Measurements from ENCODE around the gene SLC5A10. TPM values are rescaled to one million over a fixed set of nuclear protein-coding genes. Genes with fewer than 3 reads are reported as not detected.
"Not testable (repeated sequence)": the region's sequence is repeated elsewhere in the genome, so short reads cannot be mapped to it uniquely, and the experiment has no call there.

The SLC5A10 gene
- polyA plus RNA-seq, 1 donor (not counting 4 experiments of a cell fraction or from before 2014, with no cell fraction given), result not detected

DNA sequence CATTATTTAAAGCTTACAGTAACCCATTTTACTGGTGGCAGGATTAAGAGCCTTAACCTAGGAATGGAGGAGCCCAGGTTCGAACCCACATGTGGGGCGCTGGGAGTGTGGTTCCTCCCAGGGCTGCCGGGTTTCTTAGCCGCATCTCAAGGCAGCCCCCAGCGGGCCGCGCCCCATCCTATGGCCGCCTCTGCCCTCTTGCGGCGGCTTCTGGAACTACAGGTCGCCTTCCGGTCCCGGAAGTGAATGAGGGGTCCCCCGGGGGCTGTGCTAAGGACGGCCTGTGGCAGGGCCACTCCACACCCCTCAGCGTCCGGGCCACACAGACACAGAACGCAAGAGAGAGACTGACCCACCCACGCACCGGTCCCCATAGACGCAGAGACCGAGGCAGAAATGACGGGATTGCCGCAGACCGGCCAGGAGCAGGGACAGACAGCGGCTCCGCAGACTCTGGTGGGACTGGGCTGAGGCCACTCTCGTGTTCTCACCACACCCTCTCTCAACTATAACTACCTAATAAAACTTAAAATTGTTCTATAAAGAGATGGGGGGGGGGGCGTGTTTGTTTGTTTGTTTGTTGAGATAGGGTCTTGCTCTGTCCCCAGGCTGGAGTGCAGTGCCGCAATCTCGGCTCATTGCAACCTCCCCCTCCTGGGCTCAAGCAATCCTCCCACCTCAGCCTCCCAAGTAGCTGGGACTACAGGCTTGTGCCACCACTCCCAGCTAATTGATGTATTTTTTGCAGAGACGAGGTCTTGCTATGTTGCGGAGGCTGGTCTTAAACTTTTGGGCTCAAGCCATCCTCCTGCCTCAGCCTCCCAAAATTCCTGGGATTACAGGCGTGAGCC is 118.6 kb downstream of the SLC5A10 start:
- H3K79me2 ChIP-seq (ENCODE audit: control insufficient read depth, insufficient read depth, low read length); H3K9ac ChIP-seq (ENCODE audit: control insufficient read depth, extremely low read depth, insufficient read depth, low read length); H4K20me1 ChIP-seq (ENCODE audit: control insufficient read depth, extremely low read depth, insufficient read depth, low read length); H3K27ac ChIP-seq (ENCODE audit: control insufficient read depth, insufficient read depth, low read length); H3K27me3 ChIP-seq (ENCODE audit: control insufficient read depth, extremely low read depth, insufficient read depth, low read length); DNase-seq (ENCODE audit: low read depth, low spot score); H3K9me3 ChIP-seq (ENCODE audit: control insufficient read depth, low read depth, low read length); dilution Hi-C loops (cut with MboI; ENCODE audit: extremely low pct_ligation_motif_present, low sequenced_read_pairs); FAIRE-seq; H3K9me1 ChIP-seq (ENCODE audit: control insufficient read depth, extremely low read depth, insufficient read depth, low read length); H3K36me3 ChIP-seq (ENCODE audit: control insufficient read depth in 2 of 2, extremely low read depth in 1 of 2, insufficient read depth in 2 of 2, low read length in 2 of 2); H2AFZ ChIP-seq (ENCODE audit: control insufficient read depth, low read length); H3K4me3 ChIP-seq (ENCODE audit: control insufficient read depth in 2 of 3, extremely low read depth in 1 of 3, insufficient read depth in 2 of 3, low read depth in 1 of 3, low read length in 3 of 3); H3K4me2 ChIP-seq (ENCODE audit: control insufficient read depth, extremely low read depth, insufficient read depth, low read depth, low read length); H3K4me1 ChIP-seq (ENCODE audit: control insufficient read depth, extremely low read depth, insufficient read depth, low read length): not testable (repeated sequence)

Small RNA genes lying within 50 kb of the gene (small RNA-seq; reads per million reads assigned to genes)
- gene AC090286.3 (ENCODE audit: insufficient read length in 3 of 3, low read depth in 3 of 3, low replicate concordance in 1 of 3), result 0 reads per million in 3 experiments
- 0 reads per million in 3 experiments for gene RF00324 (ENCODE audit: insufficient read length in 3 of 3, low read depth in 3 of 3, low replicate concordance in 1 of 3)

Other genes with a start within 250 kb of the SLC5A10 start
- 0.10 to 0.36 TPM (median 0.25 TPM) in 3 replicates for gene FBXW10, start 208.1 kb upstream of the SLC5A10 start, polyA plus RNA-seq
- 35.7 to 76.5 TPM (median 53.0 TPM) in 3 replicates for gene TVP23B, start 171.0 kb upstream of the SLC5A10 start, polyA plus RNA-seq
- gene PRPSAP2, start 94.0 kb upstream of the SLC5A10 start, polyA plus RNA-seq, result 26.3 to 39.1 TPM (median 27.2 TPM) in 3 replicates
- 23.2 to 29.8 TPM (median 23.7 TPM) in 3 replicates for gene FAM83G, start 52.6 kb downstream of the SLC5A10 start, polyA plus RNA-seq
- 0.02 to 0.05 TPM (median 0.03 TPM) in 3 replicates for gene GRAP, start 94.8 kb downstream of the SLC5A10 start, polyA plus RNA-seq
- not detected in 3 replicates for gene GRAPL, start 175.4 kb downstream of the SLC5A10 start, polyA plus RNA-seq

Data from keratinocyte (primary cell).